SK-N-MC (cell line): ENCODE results near the gene DNER.

Experiments
- DNase-seq: peaks from one replicate; pipeline ENCODE4 v3.0.0-alpha.2; 2011; ENCODE audit warnings: low read depth, low spot score
- H3K27ac ChIP-seq: fragments of 200-600 bp; sonication (generic); 2 replicates; pipeline ENCODE4 v1.5.1; 2016; ENCODE audit warnings: mixed run types
- H3K36me3 ChIP-seq: fragments of 200-600 bp; sonication (generic); 2 replicates; pipeline ENCODE4 v1.6.1; 2017; ENCODE audit warnings: antibody characterized with exemption, low read length, mixed read lengths; ENCODE audit not compliant: insufficient read depth
- H3K4me3 ChIP-seq: fragments of 200-600 bp; sonication (generic); 2 replicates; pipeline ENCODE4 v1.5.1; 2016
- H3K9ac ChIP-seq: fragments of 200-600 bp; sonication (generic); 2 replicates; pipeline ENCODE4 v1.8.0; 2017; ENCODE audit warnings: mixed run types, mixed read lengths; ENCODE audit not compliant: insufficient read length
- H3K9me3 ChIP-seq: fragments of 200-600 bp; sonication (generic); 2 replicates; pipeline ENCODE4 v1.6.1; 2017; ENCODE audit warnings: low read depth, mild to moderate bottlenecking, antibody characterized with exemption, low read length, moderate library complexity, mixed read lengths
- EZH2 ChIP-seq: fragments of 200-600 bp; sonication (generic); IDR thresholded peaks from one replicate; pipeline ENCODE4 v1.6.1; 2017; ENCODE audit warnings: antibody characterized with exemption
- FOXP2 ChIP-seq: optimal IDR thresholded peaks from 2 replicates; pipeline ENCODE3; 2011; ENCODE audit warnings: mild to moderate bottlenecking, moderate library complexity; ENCODE audit not compliant: insufficient read depth; ENCODE audit errors: extremely low read length, control extremely low read depth
- POLR2AphosphoS5 ChIP-seq: IDR thresholded peaks from 2 replicates; pipeline ENCODE4 v1.6.1; 2012; ENCODE audit warnings: mild to moderate bottlenecking, low read depth, low read length, borderline replicate concordance

Gene DNER

DNA sequence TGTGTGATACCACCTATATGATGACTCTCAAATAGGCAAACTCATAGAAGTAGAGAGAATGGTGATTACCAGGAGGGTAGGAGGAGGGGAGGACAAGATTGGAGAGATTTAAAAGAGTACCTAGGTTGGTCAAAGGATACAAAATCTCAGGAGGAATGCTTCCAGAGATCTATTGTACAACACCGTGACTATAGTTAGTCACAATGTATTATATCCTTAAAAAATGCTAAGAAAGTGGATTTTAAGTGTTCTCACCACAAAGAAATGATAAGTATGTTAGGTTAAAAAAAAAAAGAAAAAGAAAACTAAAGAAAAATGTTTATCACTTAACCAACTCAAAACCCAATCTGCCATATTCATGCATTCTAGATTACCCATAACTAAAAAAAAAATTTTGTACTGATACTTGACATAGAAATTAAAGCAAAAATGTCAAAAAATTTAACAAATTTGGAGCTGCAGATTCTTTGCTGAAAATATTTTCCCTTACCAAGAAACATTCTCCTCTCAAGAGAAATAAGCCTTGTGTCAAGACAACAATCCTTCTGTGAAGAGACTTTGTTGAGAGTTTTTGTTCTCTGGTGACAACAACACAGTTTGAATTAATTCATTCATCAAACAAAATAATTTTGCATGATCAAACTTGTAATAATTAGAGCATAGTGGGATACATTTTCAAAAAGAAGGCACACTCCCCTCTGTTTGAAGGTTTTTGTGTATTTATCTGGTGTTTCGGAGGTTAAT, 213.1 kb downstream of the DNER start:
- TF ChIP-seq POLR2AphosphoS5: no peak
- no peak for TF ChIP-seq EZH2
- no peak for TF ChIP-seq FOXP2
- H3K27ac ChIP-seq: no peak overlapping the region

DNA sequence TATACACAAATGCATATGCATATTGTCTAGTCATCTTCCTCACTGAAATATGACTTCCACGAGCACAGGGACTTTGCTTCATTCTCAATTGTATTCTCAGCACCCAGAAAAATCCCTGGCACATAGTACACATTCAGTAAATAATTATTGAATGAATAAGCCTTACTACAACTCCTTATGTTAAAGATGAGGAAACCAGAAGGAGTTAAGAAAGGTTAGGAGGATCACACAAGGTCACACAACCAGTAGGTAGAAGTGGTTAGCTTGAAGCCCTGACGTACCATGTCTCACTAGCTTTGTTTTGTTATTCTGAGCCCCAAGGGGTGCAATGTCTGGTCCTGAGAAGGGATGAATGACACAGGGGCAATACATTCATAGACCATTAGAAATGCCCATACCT, 222.3 kb downstream of the DNER start:
- DNase-seq: no peak
- no peak for TF ChIP-seq POLR2AphosphoS5
- no peak for TF ChIP-seq EZH2
- no peak for TF ChIP-seq FOXP2
- H3K4me3 ChIP-seq: no peak overlapping the region
- H3K27ac ChIP-seq: no peak overlapping the region
- H3K9ac ChIP-seq: no peak overlapping the region
- no peaks in the 10 kb centered on the region for H3K36me3 ChIP-seq
- no peaks in the 10 kb centered on the region for H3K9me3 ChIP-seq

More for the DNA sequence above, 213.1 kb downstream of the DNER start:
- DNase-seq: no peak
- no peaks in the 10 kb centered on the region for H3K9me3 ChIP-seq
- H3K36me3 ChIP-seq: no peaks in the 10 kb centered on the region
- no peak overlapping the region for H3K4me3 ChIP-seq
- H3K9ac ChIP-seq: no peak overlapping the region

DNA sequence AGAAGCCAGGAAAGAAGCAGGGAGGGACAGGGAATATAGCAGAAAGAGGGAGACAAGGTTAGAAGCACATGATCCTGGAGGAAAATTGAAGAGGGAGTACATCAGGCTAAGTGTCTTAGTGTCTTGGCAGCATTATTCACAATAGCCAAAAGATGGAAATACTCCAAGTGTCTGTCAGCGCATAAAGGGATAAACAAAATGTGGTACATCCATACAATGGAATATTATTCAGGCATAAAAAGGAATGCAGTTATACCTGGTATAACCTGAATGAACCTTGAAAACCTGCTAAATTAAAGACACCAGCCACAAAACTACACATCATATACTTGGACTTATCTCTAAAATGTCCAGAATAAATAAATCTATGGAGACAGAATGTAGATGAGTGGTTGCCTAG, 224.2 kb downstream of the DNER start:
- no peaks in the 10 kb centered on the region for H3K9me3 ChIP-seq
- no peak for DNase-seq

DNA sequence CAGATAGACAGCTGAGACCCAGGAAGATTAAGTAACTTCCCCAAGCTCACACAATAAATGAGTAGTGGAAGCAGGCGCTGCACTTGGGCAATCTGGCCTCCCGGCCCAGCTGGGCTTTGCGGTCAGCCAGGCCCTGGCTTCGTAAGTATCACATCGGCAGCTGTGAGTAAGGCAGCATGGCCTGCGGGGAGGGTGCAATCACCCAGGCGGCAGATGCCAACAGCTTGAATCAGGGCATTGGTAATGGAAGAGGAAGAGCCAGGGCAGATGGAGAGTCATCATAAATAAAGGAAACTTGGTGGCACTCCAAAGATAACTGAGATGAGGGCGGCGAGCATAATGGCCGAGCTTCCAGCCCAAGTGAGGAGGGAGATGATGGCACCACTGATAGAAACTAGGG, 225.3 kb downstream of the DNER start:
- no peak overlapping the region for H3K27ac ChIP-seq
- no peak for DNase-seq

More for the DNA sequence above, 224.2 kb downstream of the DNER start:
- no peaks in the 10 kb centered on the region for H3K36me3 ChIP-seq
- H3K9ac ChIP-seq: no peak overlapping the region
- H3K4me3 ChIP-seq: no peak overlapping the region
- TF ChIP-seq EZH2 (no peak), FOXP2 (no peak), POLR2AphosphoS5 (no peak)
- no peak overlapping the region for H3K27ac ChIP-seq

DNA sequence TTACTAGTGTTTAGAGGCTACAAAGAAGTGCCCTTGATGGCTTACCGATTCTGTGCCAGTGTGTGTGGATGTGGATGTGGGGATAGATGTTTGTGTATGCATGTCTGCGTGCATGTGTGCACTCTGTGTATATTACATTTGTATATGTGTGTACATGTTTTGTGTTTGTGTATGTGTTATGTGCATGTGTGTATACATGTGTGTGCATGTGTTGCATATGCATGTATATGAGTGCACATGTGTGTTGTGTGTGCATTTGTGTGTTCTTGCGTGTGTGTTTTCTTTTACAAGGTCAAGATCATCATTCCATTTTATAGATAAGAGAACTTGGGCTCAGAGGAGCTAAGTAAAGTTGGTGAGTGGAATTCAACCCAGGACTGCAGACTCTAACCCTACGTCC, 226.1 kb downstream of the DNER start:
- Histone ChIP-seq H3K4me3 (no peak overlapping the region), H3K9me3 (no peaks in the 10 kb centered on the region), H3K36me3 (no peaks in the 10 kb centered on the region), H3K27ac (no peak overlapping the region), H3K9ac (no peak overlapping the region)
- TF ChIP-seq EZH2 (no peak), FOXP2 (no peak), POLR2AphosphoS5 (no peak)
- DNase-seq: no peak

More for the DNA sequence above, 225.3 kb downstream of the DNER start:
- TF ChIP-seq FOXP2 (no peak), EZH2 (no peak), POLR2AphosphoS5 (no peak)
- H3K36me3 ChIP-seq: no peaks in the 10 kb centered on the region
- H3K9ac ChIP-seq: no peak overlapping the region
- no peak overlapping the region for H3K4me3 ChIP-seq
- no peaks in the 10 kb centered on the region for H3K9me3 ChIP-seq

DNA sequence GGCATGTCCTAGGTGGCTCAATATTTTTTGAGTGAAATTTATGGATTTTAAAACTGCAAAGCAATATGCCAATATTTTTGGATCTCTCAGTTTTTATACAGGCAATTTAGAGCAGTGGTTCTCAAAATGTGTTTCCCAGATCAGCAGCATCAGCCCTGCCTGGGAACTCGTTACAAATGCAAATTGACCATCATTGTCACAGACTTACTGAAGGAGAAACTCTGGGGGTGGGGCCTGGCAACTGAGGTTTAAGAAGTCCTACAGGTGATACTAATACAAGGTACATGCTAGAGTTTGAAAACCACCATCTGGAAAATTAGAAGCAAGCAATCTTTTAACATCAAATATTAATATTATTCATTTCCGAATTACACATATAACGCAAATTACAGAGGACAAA, 227.7 kb downstream of the DNER start:
- DNase-seq: no peak
- no peak overlapping the region for H3K27ac ChIP-seq
- no peak overlapping the region for H3K4me3 ChIP-seq
- TF ChIP-seq FOXP2: no peak
- no peak for TF ChIP-seq EZH2
- no peak for TF ChIP-seq POLR2AphosphoS5
- no peaks in the 10 kb centered on the region for H3K36me3 ChIP-seq
- no peak overlapping the region for H3K9ac ChIP-seq
- H3K9me3 ChIP-seq: no peaks in the 10 kb centered on the region

DNA sequence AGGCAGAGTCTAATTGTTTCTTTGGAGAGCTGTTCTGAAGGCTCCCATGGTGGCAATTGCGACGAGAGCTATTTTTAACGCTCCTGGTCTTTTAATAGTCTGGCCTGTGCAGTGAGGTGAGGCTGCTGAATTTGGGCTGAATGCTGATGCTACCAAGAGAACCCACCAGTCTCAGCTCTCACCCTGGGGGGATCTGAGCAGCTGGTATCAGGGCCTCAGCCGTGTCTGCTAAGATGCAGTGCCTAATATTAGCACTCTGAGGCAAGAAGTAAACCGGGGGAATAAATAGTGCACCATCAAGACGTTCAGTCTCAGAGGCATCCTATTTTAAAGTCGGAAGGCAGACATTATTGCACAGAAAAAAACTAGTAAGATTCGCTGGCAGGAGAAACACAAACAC, 228.5 kb downstream of the DNER start:
- no peak overlapping the region for H3K27ac ChIP-seq
- H3K4me3 ChIP-seq: no peak overlapping the region
- no peak for TF ChIP-seq POLR2AphosphoS5
- TF ChIP-seq EZH2: no peak
- TF ChIP-seq FOXP2: no peak
- DNase-seq: no peak
- no peaks in the 10 kb centered on the region for H3K36me3 ChIP-seq
- H3K9ac ChIP-seq: no peak overlapping the region
- no peaks in the 10 kb centered on the region for H3K9me3 ChIP-seq

DNA sequence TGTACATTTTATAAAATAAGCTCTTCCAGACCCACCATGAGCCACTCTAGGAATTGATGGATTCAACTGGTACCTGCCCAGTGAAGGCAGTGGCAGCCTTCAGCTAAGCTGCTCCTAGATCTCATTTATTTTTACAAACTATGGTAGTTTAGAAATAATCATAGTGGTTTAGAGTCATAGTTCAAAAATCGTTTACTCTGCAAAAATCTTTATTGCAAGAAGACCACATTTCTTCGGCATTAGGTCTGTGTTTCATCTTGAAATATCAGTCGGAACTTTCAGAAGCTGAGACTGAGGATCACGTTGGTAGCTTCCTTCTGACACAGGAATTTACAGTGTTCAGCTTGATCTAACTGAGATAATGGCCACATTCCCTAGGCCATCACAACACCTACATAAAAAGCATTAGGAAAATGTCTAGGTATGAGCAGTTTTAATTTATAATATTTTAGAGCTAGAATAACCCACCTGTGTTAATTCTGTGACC, 237.0 kb downstream of the DNER start:
- no peaks in the 10 kb centered on the region for H3K9me3 ChIP-seq
- no peak overlapping the region for H3K27ac ChIP-seq
- H3K36me3 ChIP-seq: no peaks in the 10 kb centered on the region
- TF ChIP-seq POLR2AphosphoS5 (no peak), EZH2 (no peak)
- DNase-seq: no peak
- H3K9ac ChIP-seq: no peak overlapping the region
- H3K4me3 ChIP-seq: no peak overlapping the region

DNA sequence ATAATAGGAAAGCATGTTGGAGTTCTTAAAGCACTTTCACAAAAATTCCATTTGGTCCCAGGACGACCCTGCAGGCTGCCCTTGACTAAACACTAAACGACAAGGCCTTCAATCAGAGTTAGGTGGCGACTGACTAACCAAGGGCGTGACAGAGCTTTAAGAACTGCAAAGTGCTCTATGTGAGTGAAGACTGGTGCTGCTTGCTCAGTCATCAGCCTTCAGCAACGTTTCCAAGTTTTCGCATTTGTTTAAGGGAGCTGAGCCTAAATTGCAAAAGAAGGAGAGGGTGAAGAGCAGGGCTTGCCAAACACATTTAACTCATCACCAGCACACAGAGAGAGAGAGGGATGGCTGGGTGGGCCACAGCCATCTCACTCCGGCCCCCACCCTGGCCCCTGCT, 238.6 kb downstream of the DNER start:
- TF ChIP-seq POLR2AphosphoS5 (no peak), EZH2 (no peak), FOXP2 (no peak)
- no peak overlapping the region for H3K4me3 ChIP-seq
- H3K36me3 ChIP-seq: no peaks in the 10 kb centered on the region
- H3K9me3 ChIP-seq: no peaks in the 10 kb centered on the region
- DNase-seq: no peak
- H3K27ac ChIP-seq: no peak overlapping the region
- H3K9ac ChIP-seq: no peak overlapping the region
